H1 (cell line): ENCODE results near the gene NPM1. TPM values are rescaled to one million over a fixed set of nuclear protein-coding genes. Genes with fewer than 3 reads are reported as not detected.

Source experiments
- ATF3 ChIP-seq: IDR thresholded peaks from 2 replicates; pipeline ENCODE4 v1.6.1; 2011; ENCODE audit warnings: low read depth, mild to moderate bottlenecking, low read length; ENCODE audit not compliant: insufficient read depth
- CHD2 ChIP-seq: IDR thresholded peaks from 2 replicates; pipeline ENCODE4 v1.6.1; 2012; ENCODE audit warnings: low read length, improper control_type of control experiment
- E2F6 ChIP-seq: IDR thresholded peaks from 2 replicates; pipeline ENCODE4 v1.6.1; 2012; ENCODE audit warnings: inconsistent platforms
- KDM1A ChIP-seq: fragments of 200-600, 300-600 bp; sonication (generic); IDR thresholded peaks from 2 replicates; pipeline ENCODE4 v1.7.1; 2016; ENCODE audit warnings: mild to moderate bottlenecking, low read length, borderline replicate concordance
- POLR2A ChIP-seq, 2 experiments: IDR thresholded peaks; 1 replicate in 1 of 2; 2 replicates in 1 of 2; pipeline ENCODE4 v1.6.1; 2011; ENCODE audit warnings: low read depth in 2 of 2, low read length in 2 of 2, mild to moderate bottlenecking in 2 of 2; ENCODE audit errors: control extremely low read depth in 1 of 2
- SIX5 ChIP-seq: IDR thresholded peaks from 2 replicates; pipeline ENCODE4 v1.6.1; 2011; ENCODE audit warnings: mild to moderate bottlenecking, low read depth, low read length
- SUZ12 ChIP-seq: fragments of 200-600 bp; sonication (generic); IDR thresholded peaks from 2 replicates; pipeline ENCODE4 v1.6.1; 2012; ENCODE audit warnings: mild to moderate bottlenecking, inconsistent platforms, low read length, moderate library complexity, mixed read lengths
- TBP ChIP-seq: IDR thresholded peaks from 2 replicates; pipeline ENCODE4 v1.6.1; 2011; ENCODE audit warnings: low read depth, low read length, improper control_type of control experiment
- polyA plus RNA-seq, 7 experiments: library from polyadenylated mRNA; depleted of rRNA in 3 of 7; stranded (reverse) in 5 of 7; unstranded in 2 of 7; fragments of >200 nt in 5 of 7; fragments of 200-250 nt in 2 of 7; gene quantifications; 1 replicate in 5 of 7; 2 replicates in 1 of 7; 4 replicates in 1 of 7; pipeline versions ENCODE4 v1.2.1 to v1.2.3, GENCODE V29; 2011 to 2013; ENCODE audit warnings: missing spikeins in 2 of 7, mixed read lengths in 2 of 7
- total RNA-seq: library from RNA; stranded (reverse); fragmentation: NEBNext Ultra II Directional; extraction: Animal tissue kit (Norgen Biotek cat#: 25700); gene quantifications from 2 replicates; pipeline ENCODE4 v1.2.1, GENCODE V29; 2021

Gene NPM1
- total and polyA plus RNA-seq, 2 of the 8 experiments (the other 6 are each of a cell fraction or from before 2014, with no cell fraction given) = 2,182 to 4,042 TPM

DNA sequence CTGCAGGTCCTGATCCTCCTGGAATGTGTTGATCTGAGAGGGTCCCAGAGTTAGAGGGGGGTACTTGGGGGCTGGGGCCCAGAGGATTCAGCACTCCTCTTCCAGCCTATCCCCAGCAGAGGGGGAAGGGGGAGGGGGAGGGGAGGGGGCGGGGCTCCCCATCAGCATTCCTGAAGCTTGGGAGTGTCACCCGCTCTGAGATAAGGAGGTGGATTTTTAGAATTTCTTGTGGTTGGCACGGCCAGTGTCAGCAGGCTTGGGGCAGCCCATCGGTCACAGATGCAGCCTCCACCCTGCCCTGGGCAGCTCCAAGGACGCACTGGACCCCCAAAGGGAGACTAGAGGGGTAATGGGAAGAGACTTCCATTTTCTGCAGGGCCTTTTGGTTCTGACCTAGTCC lies 37.1 kb downstream of the NPM1 start (continued):
- no peak for TF ChIP-seq TBP
- no peak for TF ChIP-seq POLR2A (IDR thresholded peaks at IDR 0.05; ENCODE audit: control extremely low read depth in 1 of 2, low read depth in 2 of 2, low read length in 2 of 2)
- no peak for TF ChIP-seq ATF3
- TF ChIP-seq SUZ12 = no peak
- TF ChIP-seq E2F6 = no peak
- TF ChIP-seq SIX5 = no peak
- TF ChIP-seq KDM1A = no peak; the same call in 1 of the 2 replicates
- TF ChIP-seq CHD2 = no peak
